Esophagus squamous epithelium (tissue), 4 donors: ENCODE results near the gene EIF2AK3.

Experiments
- CTCF ChIP-seq, 6 experiments: fragments of 450-650 bp in 4 of 6; fragments of 200-600 bp in 2 of 6; sonication (generic) in 2 of 6; IDR thresholded peaks; one replicate each; pipeline ENCODE4 v1.5.1; 2016 to 2019; ENCODE audit warnings: antibody characterized with exemption in 6 of 6, mild to moderate bottlenecking in 4 of 6, moderate library complexity in 4 of 6
- POLR2A ChIP-seq, 4 donors: fragments of 450-650 bp; IDR thresholded peaks; one replicate each; pipeline ENCODE4 v1.6.1; 2017; ENCODE audit warnings: antibody characterized with exemption in 4 of 4, mild to moderate bottlenecking in 4 of 4, moderate library complexity in 3 of 4

- TF ChIP-seq CTCF (IDR thresholded peaks at IDR 0.05) = no peak
- TF ChIP-seq POLR2A (IDR thresholded peaks at IDR 0.05) = no peak
Measured at GRCh38 chr2:88560619-88561307, 66.5 kb downstream of the EIF2AK3 start.
